ENCODE measurements around the gene PKD2. TPM values are rescaled to one million over a fixed set of nuclear protein-coding genes. Genes with fewer than 3 reads are reported as not detected.
"Not testable (repeated sequence)": the region's sequence is repeated elsewhere in the genome, so short reads cannot be mapped to it uniquely, and the experiment has no call there.

Gene PKD2
- total RNA-seq, 2 experiments from 2014 or later = 2.3 to 2.8 TPM

GRCh38 chr4:88018466-88018865 is 11.0 kb downstream of the PKD2 start:
- POLR2A ChIA-PET = no interaction called here
- H3K4me1 Mint-ChIP-seq (ENCODE audit: low read depth) = no peaks in the 10 kb centered on the region
- H3K27ac Mint-ChIP-seq = no peak overlapping the region
- ATAC-seq = no peak
- no peak overlapping the region for H3K4me3 Mint-ChIP-seq
- DNase-seq = no peak
- CTCF ChIA-PET = no interaction called here
- no peaks in the 10 kb centered on the region for H3K9me3 Mint-ChIP-seq
- H3K27me3 Mint-ChIP-seq = no peaks in the 10 kb centered on the region
- intact Hi-C loops (cut with micrococcal nuclease) = no loop called here
- H3K36me3 Mint-ChIP-seq (ENCODE audit: low read depth) = peaks cover 2% of the 10 kb centered on the region
- no peak for TF ChIP-seq CTCF (IDR thresholded peaks at IDR 0.05)

- H3K4me3 Mint-ChIP-seq = no peak overlapping the region
- H3K4me1 Mint-ChIP-seq (ENCODE audit: low read depth) = no peaks in the 10 kb centered on the region
- CTCF ChIA-PET = interaction anchor here (0.9 to 1.7 kb wide), 6 partner anchors 11 to 494 kb away, joined by 3 to 6 read pairs (median 4); no protein-coding TSS in a partner anchor
- H3K9me3 Mint-ChIP-seq = peaks cover 10% of the 10 kb centered on the region
- no peak for DNase-seq
- no peaks in the 10 kb centered on the region for H3K27me3 Mint-ChIP-seq
- ATAC-seq = no peak
- no peak overlapping the region for H3K27ac Mint-ChIP-seq
- no peak for TF ChIP-seq CTCF (IDR thresholded peaks at IDR 0.05)
- POLR2A ChIA-PET = no interaction called here
- H3K36me3 Mint-ChIP-seq (ENCODE audit: low read depth) = peaks cover 12% of the 10 kb centered on the region
- intact Hi-C loops (cut with micrococcal nuclease) = no loop called here
These were observed 14.4 kb downstream of the PKD2 start for GRCh38 chr4:88021824-88022223.

GRCh38 chr4:88022289-88022688 is 14.9 kb downstream of the PKD2 start:
- Mint-ChIP-seq H3K4me3 (no peak overlapping the region), H3K36me3 (ENCODE audit: low read depth) (peaks cover 13% of the 10 kb centered on the region), H3K9me3 (peaks cover 11% of the 10 kb centered on the region), H3K27me3 (no peaks in the 10 kb centered on the region), H3K4me1 (ENCODE audit: low read depth) (peaks cover under 1% of the 10 kb centered on the region), H3K27ac (no peak overlapping the region)
- DNase-seq (no peak), ATAC-seq (no peak)
- ChIA-PET CTCF (interaction anchor here (1.5 to 1.7 kb wide), 3 partner anchors 11 to 190 kb away, joined by 5 to 6 read pairs (median 5); no protein-coding TSS in a partner anchor), POLR2A (interaction anchor here (0.6 kb wide), 1 partner anchor 1100 kb away, joined by 3 read pairs; no protein-coding TSS in a partner anchor)
- intact Hi-C loops (cut with micrococcal nuclease) = no loop called here
- no peak for TF ChIP-seq CTCF (IDR thresholded peaks at IDR 0.05)

- Mint-ChIP-seq H3K4me1 (ENCODE audit: low read depth) (peaks cover 13% of the 10 kb centered on the region), H3K9me3 (peaks cover 16% of the 10 kb centered on the region), H3K36me3 (ENCODE audit: low read depth) (peaks cover 19% of the 10 kb centered on the region)
- POLR2A ChIA-PET; CTCF ChIA-PET; DNase-seq; intact Hi-C loops (cut with micrococcal nuclease); H3K27me3 Mint-ChIP-seq; ATAC-seq; H3K27ac Mint-ChIP-seq; H3K4me3 Mint-ChIP-seq: not testable (repeated sequence)
These were observed 18.6 kb downstream of the PKD2 start for GRCh38 chr4:88025868-88026661.

GRCh38 chr4:88027611-88028608 is 20.5 kb downstream of the PKD2 start:
- H3K4me1 Mint-ChIP-seq (ENCODE audit: low read depth) = peaks cover 13% of the 10 kb centered on the region
- H3K36me3 Mint-ChIP-seq (ENCODE audit: low read depth) = peaks cover 19% of the 10 kb centered on the region
- CTCF ChIA-PET = interaction anchor here (0.7 kb wide), 1 partner anchor 184 kb away, joined by 3 read pairs; no protein-coding TSS in a partner anchor
- no peaks in the 10 kb centered on the region for H3K27me3 Mint-ChIP-seq
- H3K4me3 Mint-ChIP-seq = no peak overlapping the region
- peak overlapping the region; percentile 16 for H3K27ac Mint-ChIP-seq
- DNase-seq (no peak), ATAC-seq (peak; percentile 55)
- POLR2A ChIA-PET = no interaction called here
- intact Hi-C loops (cut with micrococcal nuclease) = no loop called here
- TF ChIP-seq CTCF (IDR thresholded peaks at IDR 0.05) = no peak
- peaks cover 16% of the 10 kb centered on the region for H3K9me3 Mint-ChIP-seq

All from activated CD8-positive, alpha-beta T cell treated with anti-CD3 and anti-CD28 coated beads for 36 hours (primary cell).